H1 (cell line): ENCODE measurements around the gene CORO2B. TPM values are rescaled to one million over a fixed set of nuclear protein-coding genes. Genes with fewer than 3 reads are reported as not detected.

ENCODE experiments used
- CTCF ChIA-PET: fragments of 300-600 bp; sonication (Branson Sonifier 250); formaldehyde crosslinking; loops from one replicate; lab custom pipeline; 2021; ENCODE audit not compliant: partially characterized antibody; lab: Charles Lee
- POLR2A ChIA-PET: fragments of 300-600 bp; sonication (Branson Sonifier 250); formaldehyde crosslinking; loops from one replicate; lab custom pipeline; 2021; ENCODE audit warnings: inconsistent platforms; ENCODE audit not compliant: partially characterized antibody; lab: Charles Lee
- DNase-seq, 2 experiments: peaks; one replicate each; pipeline versions ENCODE4 v3.0.0 to v3.0.0-alpha.2; 2010 to 2022; ENCODE audit warnings: low spot score in 2 of 2, low read depth in 1 of 2, mixed read lengths in 1 of 2
- FAIRE-seq: peaks from 2 replicates; lab custom pipeline; 2011; peaks lifted over from hg19 to GRCh38; lab: Jason Lieb, UNC
- H2AFZ ChIP-seq: 2 replicates; pipeline ENCODE4 v1.8.1; 2012; ENCODE audit warnings: low read length, inconsistent platforms
- H2AK5ac ChIP-seq: 2 replicates; pipeline ENCODE4 v1.6.1; 2013; ENCODE audit warnings: low read depth, low read length
- H2BK120ac ChIP-seq: replicated peaks from 2 replicates; pipeline ENCODE3; 2013; ENCODE audit warnings: low read depth, low read length, inconsistent platforms
- H2BK12ac ChIP-seq: 2 replicates; pipeline ENCODE4 v1.6.1; 2013; ENCODE audit warnings: low read depth, low read length
- H2BK15ac ChIP-seq: 2 replicates; pipeline ENCODE4 v1.6.1; 2013; ENCODE audit warnings: low read length
- H2BK20ac ChIP-seq: 2 replicates; pipeline ENCODE4 v1.6.1; 2013; ENCODE audit warnings: low read length
- H2BK5ac ChIP-seq: 2 replicates; pipeline ENCODE4 v1.6.1; 2013; ENCODE audit warnings: low read depth, low read length
- H3K14ac ChIP-seq: 2 replicates; pipeline ENCODE4 v1.6.1; 2013; ENCODE audit warnings: inconsistent platforms; ENCODE audit not compliant: insufficient read length
- H3K18ac ChIP-seq: 2 replicates; pipeline ENCODE4 v1.6.1; 2013; ENCODE audit warnings: low read length; ENCODE audit errors: extremely low read depth
- H3K23ac ChIP-seq: 2 replicates; pipeline ENCODE4 v1.6.1; 2013; ENCODE audit warnings: inconsistent platforms; ENCODE audit not compliant: insufficient read length
- H3K23me2 ChIP-seq: 2 replicates; pipeline ENCODE4 v1.6.1; 2013; ENCODE audit warnings: low read depth, low read length
- H3K27ac ChIP-seq: 2 replicates; pipeline ENCODE4 v1.6.1; 2011; ENCODE audit warnings: low read depth, low read length, inconsistent platforms
- H3K27me3 ChIP-seq, 4 experiments: replicated peaks in 1 of 4; 1 replicate in 1 of 4; 2 replicates in 3 of 4; pipeline versions ENCODE4 v1.6.1 to v1.8.1; 2011 to 2013; ENCODE audit warnings: low read length in 3 of 4, mild to moderate bottlenecking in 3 of 4, inconsistent platforms in 2 of 4, mixed read lengths in 2 of 4, moderate library complexity in 1 of 4; ENCODE audit not compliant: control insufficient read depth in 3 of 4, insufficient read depth in 3 of 4; ENCODE audit errors: extremely low read depth in 1 of 4
- H3K36me3 ChIP-seq, 4 experiments: 2 replicates each; pipeline versions ENCODE4 v1.6.1 to v1.8.1; 2011 to 2013; ENCODE audit warnings: mild to moderate bottlenecking in 4 of 4, low read length in 3 of 4, moderate library complexity in 2 of 4, control low read depth in 1 of 4, inconsistent platforms in 1 of 4; ENCODE audit not compliant: insufficient read depth in 4 of 4, control insufficient read depth in 2 of 4
- H3K4ac ChIP-seq: replicated peaks from 2 replicates; pipeline ENCODE3; 2013; ENCODE audit warnings: low read length, low read depth, mixed read lengths, inconsistent platforms; ENCODE audit not compliant: insufficient read length
- H3K4me1 ChIP-seq, 4 experiments: replicated peaks in 1 of 4; 1 replicate in 1 of 4; 2 replicates in 3 of 4; pipeline versions ENCODE4 v1.6.1 to v1.8.1; 2011 to 2013; ENCODE audit warnings: low read length in 3 of 4, inconsistent platforms in 2 of 4, mixed read lengths in 1 of 4; ENCODE audit not compliant: insufficient read depth in 4 of 4, control insufficient read depth in 3 of 4
- H3K4me2 ChIP-seq, 2 experiments: 2 replicates each; pipeline versions ENCODE4 v1.6.1 to v1.8.1; 2011 to 2013; ENCODE audit warnings: low read depth in 2 of 2, low read length in 2 of 2, control low read depth in 1 of 2, inconsistent platforms in 1 of 2, mild to moderate bottlenecking in 1 of 2; ENCODE audit not compliant: insufficient read depth in 1 of 2
- H3K4me3 ChIP-seq, 4 experiments: fragments of 200-600, 300-600 bp in 1 of 4; sonication (generic), shearing (Covaris generic), sonication (Bioruptor Twin) in 1 of 4; 2 replicates each; pipeline versions ENCODE4 v1.5.1 to v1.8.1; 2011 to 2016; ENCODE audit warnings: low read length in 4 of 4, low read depth in 3 of 4, control low read depth in 2 of 4, inconsistent platforms in 2 of 4, mild to moderate bottlenecking in 2 of 4, mixed read lengths in 1 of 4, moderate library complexity in 1 of 4; ENCODE audit not compliant: insufficient read depth in 2 of 4; ENCODE audit errors: extremely low read depth in 1 of 4
- H3K56ac ChIP-seq: replicated peaks from 2 replicates; pipeline ENCODE3; 2013; ENCODE audit warnings: low read depth, mild to moderate bottlenecking, mixed read lengths, low read length, inconsistent platforms; ENCODE audit not compliant: insufficient read length
- H3K79me1 ChIP-seq: 2 replicates; pipeline ENCODE4 v1.6.1; 2013; ENCODE audit warnings: low read depth, low read length, control low read depth
- H3K79me2 ChIP-seq, 2 experiments: 2 replicates each; pipeline versions ENCODE4 v1.6.1 to v1.8.1; 2012 to 2013; ENCODE audit warnings: low read length in 2 of 2, mild to moderate bottlenecking in 2 of 2, inconsistent platforms in 1 of 2; ENCODE audit not compliant: insufficient read depth in 2 of 2, control insufficient read depth in 1 of 2
- H3K9ac ChIP-seq, 4 experiments: replicated peaks in 1 of 4; 1 replicate in 1 of 4; 2 replicates in 3 of 4; pipeline versions ENCODE4 v1.6.1 to v1.8.1; 2011 to 2013; ENCODE audit warnings: low read depth in 3 of 4, low read length in 3 of 4, control low read depth in 2 of 4, mild to moderate bottlenecking in 2 of 4, moderate library complexity in 2 of 4, inconsistent platforms in 1 of 4; ENCODE audit errors: extremely low read depth in 1 of 4
- H3K9me3 ChIP-seq, 2 experiments: 2 replicates each; pipeline versions ENCODE4 v1.6.1 to v1.8.1; 2012 to 2013; ENCODE audit warnings: mild to moderate bottlenecking in 2 of 2, moderate library complexity in 2 of 2, control low read depth in 1 of 2, inconsistent platforms in 1 of 2, low read depth in 1 of 2, low read length in 1 of 2, mixed read lengths in 1 of 2; ENCODE audit not compliant: insufficient read depth in 2 of 2
- H4K20me1 ChIP-seq, 2 experiments: replicated peaks in 1 of 2; 2 replicates each; pipeline versions ENCODE3 to v1.8.1; 2011 to 2013; ENCODE audit warnings: inconsistent platforms in 2 of 2, low read length in 2 of 2, mild to moderate bottlenecking in 1 of 2; ENCODE audit not compliant: insufficient read depth in 2 of 2, control insufficient read depth in 1 of 2
- H4K5ac ChIP-seq: 2 replicates; pipeline ENCODE4 v1.6.1; 2013; ENCODE audit warnings: low read length, low read depth, mixed read lengths, inconsistent platforms; ENCODE audit not compliant: insufficient read length
- H4K8ac ChIP-seq: 2 replicates; pipeline ENCODE4 v1.8.0; 2013; ENCODE audit warnings: mild to moderate bottlenecking, moderate library complexity, low read length, inconsistent platforms; ENCODE audit not compliant: insufficient read depth; ENCODE audit errors: extremely low read depth
- H4K91ac ChIP-seq: replicated peaks from 2 replicates; pipeline ENCODE3; 2013; ENCODE audit warnings: low read length, mixed read lengths, inconsistent platforms; ENCODE audit not compliant: insufficient read length
- BACH1 ChIP-seq: IDR thresholded peaks from 2 replicates; pipeline ENCODE4 v1.6.1; 2012; ENCODE audit warnings: low read length, improper control_type of control experiment
- BRCA1 ChIP-seq: IDR thresholded peaks from 2 replicates; pipeline ENCODE4 v1.6.1; 2012; ENCODE audit warnings: low read depth, low read length, improper control_type of control experiment
- CBX8 ChIP-seq: fragments of 300-800, 300-1000 bp; sonication (generic); IDR thresholded peaks from 2 replicates; pipeline ENCODE4 v1.7.1; 2016; ENCODE audit warnings: low read depth, low read length, borderline replicate concordance
- CEBPB ChIP-seq: IDR thresholded peaks from 2 replicates; pipeline ENCODE4 v1.6.1; 2012; ENCODE audit warnings: low read depth, low read length
- EP300 ChIP-seq, 2 experiments: IDR thresholded peaks; 1 replicate in 1 of 2; 2 replicates in 1 of 2; pipeline ENCODE4 v1.6.1; 2011 to 2012; ENCODE audit warnings: low read depth in 2 of 2, low read length in 2 of 2, mild to moderate bottlenecking in 2 of 2, borderline replicate concordance in 1 of 2, inconsistent platforms in 1 of 2, moderate library complexity in 1 of 2
- GTF2F1 ChIP-seq: IDR thresholded peaks from 2 replicates; pipeline ENCODE4 v1.6.1; 2012; ENCODE audit warnings: low read depth, low read length, improper control_type of control experiment, borderline replicate concordance
- JUN ChIP-seq: IDR thresholded peaks from 2 replicates; pipeline ENCODE4 v1.6.1; 2011; ENCODE audit warnings: low read depth, mild to moderate bottlenecking, improper control_type of control experiment, low read length
- KDM4A ChIP-seq: IDR thresholded peaks from one replicate; pipeline ENCODE4 v1.7.1; 2012; ENCODE audit warnings: low read depth, mild to moderate bottlenecking, moderate library complexity, low read length, inconsistent platforms; ENCODE audit not compliant: severe bottlenecking
- MAFK ChIP-seq: IDR thresholded peaks from 2 replicates; pipeline ENCODE4 v1.6.1; 2012; ENCODE audit warnings: low read depth, mild to moderate bottlenecking, improper control_type of control experiment, low read length
- POLR2A ChIP-seq, 2 experiments: IDR thresholded peaks; 1 replicate in 1 of 2; 2 replicates in 1 of 2; pipeline ENCODE4 v1.6.1; 2011; ENCODE audit warnings: low read depth in 2 of 2, low read length in 2 of 2, mild to moderate bottlenecking in 2 of 2; ENCODE audit errors: control extremely low read depth in 1 of 2
- POU5F1 ChIP-seq: IDR thresholded peaks from 2 replicates; pipeline ENCODE4 v1.6.1; 2011; ENCODE audit warnings: low read depth, mild to moderate bottlenecking, low read length, moderate library complexity
- RFX5 ChIP-seq: IDR thresholded peaks from 2 replicates; pipeline ENCODE4 v1.6.1; 2011; ENCODE audit warnings: low read depth, low read length, improper control_type of control experiment, borderline replicate concordance
- TEAD4 ChIP-seq: IDR thresholded peaks from 2 replicates; pipeline ENCODE4 v1.6.1; 2012; ENCODE audit warnings: low read depth, low read length, inconsistent platforms, mixed read lengths
- WGBS, 2 experiments: shearing (Covaris generic) in 1 of 2; methylation state at CpG; one replicate each; pipeline versions ENCODE4 v1.1.6 to v1.1.7; 2013 to 2015; ENCODE audit warnings: low lambda C conversion rate in 2 of 2, mixed read lengths in 2 of 2, inconsistent platforms in 1 of 2, low coverage in 1 of 2, missing lambda C conversion rate in 1 of 2; ENCODE audit not compliant: insufficient replicate concordance in 2 of 2, insufficient coverage in 1 of 2, insufficient read length in 1 of 2; ENCODE audit errors: extremely low coverage in 1 of 2, missing lambda C conversion rate in 1 of 2; 5-methylcytosine and 5-hydroxymethylcytosine counted together
- polyA plus RNA-seq, 7 experiments: library from polyadenylated mRNA; depleted of rRNA in 3 of 7; stranded (reverse) in 5 of 7; unstranded in 2 of 7; fragments of >200 nt in 5 of 7; fragments of 200-250 nt in 2 of 7; gene quantifications; 1 replicate in 5 of 7; 2 replicates in 1 of 7; 4 replicates in 1 of 7; pipeline versions ENCODE4 v1.2.1 to v1.2.3, GENCODE V29; 2011 to 2013; ENCODE audit warnings: missing spikeins in 2 of 7, mixed read lengths in 2 of 7
- total RNA-seq: library from RNA; stranded (reverse); fragmentation: NEBNext Ultra II Directional; extraction: Animal tissue kit (Norgen Biotek cat#: 25700); gene quantifications from 2 replicates; pipeline ENCODE4 v1.2.1, GENCODE V29; 2021

CORO2B gene
- total and polyA plus RNA-seq, 2 of the 8 experiments (the other 6 are each of a cell fraction or from before 2014, with no cell fraction given): 3.4 to 6.7 TPM

DNA sequence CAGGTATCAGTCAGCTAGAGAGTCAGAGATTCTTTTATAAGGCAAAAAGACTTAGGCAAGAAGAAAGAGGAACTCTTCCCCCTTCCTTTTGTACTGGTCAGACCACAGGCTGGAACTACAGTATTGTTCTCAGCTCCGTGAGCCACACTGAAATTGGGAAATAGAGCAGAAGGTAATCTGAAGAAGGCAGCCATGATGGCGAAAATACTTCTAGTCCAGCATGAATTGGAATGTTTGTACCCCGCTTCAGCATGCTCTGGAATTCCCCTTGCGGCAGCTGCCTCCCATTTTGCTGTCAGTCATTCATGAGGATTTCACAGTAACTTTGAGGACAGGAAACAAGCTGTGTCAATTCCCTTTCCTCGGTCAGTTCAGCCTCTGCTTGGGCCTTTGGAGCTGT is 96.2 kb downstream of the CORO2B start:
- no peak overlapping the region for H4K91ac ChIP-seq
- no peak overlapping the region for H2BK12ac ChIP-seq
- no peak overlapping the region for H3K27ac ChIP-seq
- H2AFZ ChIP-seq: no peak overlapping the region
- H3K27me3 ChIP-seq: peaks cover 0 to 2% (median 0%) of the 10 kb centered on the region in 4 experiments; a peak in 2 of 7 replicates
- no peak overlapping the region for H3K14ac ChIP-seq
- no peak overlapping the region for H3K18ac ChIP-seq
- no peak overlapping the region for H2BK120ac ChIP-seq
- H3K4me3 ChIP-seq: no peak overlapping the region
- 83% methylated on average over 4 of the region's 5 CpGs; no CpG with 5 or more reads in 1 of the 2 experiments for WGBS, 2 experiments
- peaks cover 2 to 3% (median 3%) of the 10 kb centered on the region in 4 experiments; a peak in 5 of 7 replicates for H3K4me1 ChIP-seq
- no peaks in the 10 kb centered on the region; the same call in 1 of the 2 replicates for H3K23me2 ChIP-seq
- no peak overlapping the region for H4K8ac ChIP-seq
- no peak for FAIRE-seq
- no peaks in the 10 kb centered on the region for H3K36me3 ChIP-seq
- DNase-seq: no peak
- no peak overlapping the region for H3K23ac ChIP-seq
- H3K79me1 ChIP-seq: no peaks in the 10 kb centered on the region
- no peaks in the 10 kb centered on the region for H3K79me2 ChIP-seq
- H3K9me3 ChIP-seq: no peaks in the 10 kb centered on the region
- H2BK15ac ChIP-seq: no peak overlapping the region
- no peak overlapping the region for H2AK5ac ChIP-seq
- H3K4me2 ChIP-seq: no peak overlapping the region
- ChIA-PET POLR2A (interaction anchor here (0.9 kb wide), 2 partner anchors 9 to 115 kb away, joined by 3 read pairs; no protein-coding TSS in a partner anchor), CTCF (interaction anchor here (0.7 to 35.0 kb wide), 29 partner anchors 7 to 314 kb away, joined by 3 to 721 read pairs (median 13); no protein-coding TSS in a partner anchor)
- no peak overlapping the region for H2BK20ac ChIP-seq
- H3K56ac ChIP-seq: no peak overlapping the region
- H4K5ac ChIP-seq: no peak overlapping the region
- no peaks in the 10 kb centered on the region for H4K20me1 ChIP-seq
- H3K4ac ChIP-seq: no peak overlapping the region
- H2BK5ac ChIP-seq: no peak overlapping the region
- H3K9ac ChIP-seq: no peak overlapping the region
- TF ChIP-seq CBX8 (no peak), RFX5 (no peak), TEAD4 (no peak), BRCA1 (no peak), BACH1 (no peak), KDM4A (no peak), POU5F1 (no peak), EP300 (IDR thresholded peaks at IDR 0.05; ENCODE audit: borderline replicate concordance in 1 of 2, low read depth in 2 of 2, low read length in 2 of 2) (no peak), GTF2F1 (no peak), POLR2A (IDR thresholded peaks at IDR 0.05; ENCODE audit: control extremely low read depth in 1 of 2, low read depth in 2 of 2, low read length in 2 of 2) (no peak), MAFK (no peak), CEBPB (no peak), JUN (no peak)
